Keratinocyte (primary cell): ENCODE results near the gene CD96. TPM values are rescaled to one million over a fixed set of nuclear protein-coding genes. Genes with fewer than 3 reads are reported as not detected.

Experiments used
- DNase-seq: peaks from one replicate; pipeline ENCODE4 v3.0.0-alpha.2; 2011; ENCODE audit warnings: low read depth, missing footprints, low spot score
- FAIRE-seq: peaks from 2 replicates; lab custom pipeline; 2011; peaks lifted over from hg19 to GRCh38; lab: Jason Lieb, UNC
- H2AFZ ChIP-seq: 2 replicates; pipeline ENCODE4 v1.6.0; 2012; ENCODE audit warnings: low read length, control low read depth, inconsistent platforms; ENCODE audit not compliant: control insufficient read depth
- H3K27ac ChIP-seq: 2 replicates; pipeline ENCODE4 v1.5.1; 2011; ENCODE audit warnings: low read length; ENCODE audit not compliant: control insufficient read depth, insufficient read depth
- H3K27me3 ChIP-seq: 3 replicates; pipeline ENCODE4 v1.6.0; 2011; ENCODE audit warnings: low read length; ENCODE audit not compliant: control insufficient read depth, insufficient read depth; ENCODE audit errors: extremely low read depth
- H3K36me3 ChIP-seq, 2 experiments: 2 replicates in 1 of 2; 3 replicates in 1 of 2; pipeline ENCODE4 v1.5.1; 2011; ENCODE audit warnings: low read length in 2 of 2, mild to moderate bottlenecking in 1 of 2; ENCODE audit not compliant: control insufficient read depth in 2 of 2, insufficient read depth in 2 of 2; ENCODE audit errors: extremely low read depth in 1 of 2
- H3K4me1 ChIP-seq: 3 replicates; pipeline ENCODE4 v1.5.1; 2011; ENCODE audit warnings: low read length; ENCODE audit not compliant: control insufficient read depth, insufficient read depth; ENCODE audit errors: extremely low read depth
- H3K4me2 ChIP-seq: 3 replicates; pipeline ENCODE4 v1.6.0; 2011; ENCODE audit warnings: low read depth, low read length; ENCODE audit not compliant: control insufficient read depth, insufficient read depth; ENCODE audit errors: extremely low read depth
- H3K4me3 ChIP-seq, 3 experiments: fragments of 200-600 bp in 1 of 3; sonication (generic) in 1 of 3; 2 replicates in 2 of 3; 3 replicates in 1 of 3; pipeline ENCODE4 v1.5.1; 2011 to 2016; ENCODE audit warnings: low read length in 3 of 3, mild to moderate bottlenecking in 3 of 3, control low read depth in 2 of 3, inconsistent platforms in 1 of 3, low read depth in 1 of 3, mixed read lengths in 1 of 3, mixed run types in 1 of 3, moderate library complexity in 1 of 3; ENCODE audit not compliant: control insufficient read depth in 2 of 3, insufficient read depth in 2 of 3; ENCODE audit errors: extremely low read depth in 1 of 3
- H3K79me2 ChIP-seq: 2 replicates; pipeline ENCODE4 v1.6.0; 2012; ENCODE audit warnings: low read length; ENCODE audit not compliant: control insufficient read depth, insufficient read depth
- H3K9ac ChIP-seq: 3 replicates; pipeline ENCODE4 v1.6.0; 2011; ENCODE audit warnings: low read length; ENCODE audit not compliant: control insufficient read depth, insufficient read depth; ENCODE audit errors: extremely low read depth
- H3K9me1 ChIP-seq: 3 replicates; pipeline ENCODE4 v1.6.0; 2011; ENCODE audit warnings: low read length; ENCODE audit not compliant: control insufficient read depth, insufficient read depth; ENCODE audit errors: extremely low read depth
- H3K9me3 ChIP-seq: 2 replicates; pipeline ENCODE4 v1.5.1; 2012; ENCODE audit warnings: low read depth, low read length; ENCODE audit not compliant: control insufficient read depth
- H4K20me1 ChIP-seq: 3 replicates; pipeline ENCODE4 v1.6.0; 2011; ENCODE audit warnings: low read length; ENCODE audit not compliant: control insufficient read depth, insufficient read depth; ENCODE audit errors: extremely low read depth
- EZH2 ChIP-seq: IDR thresholded peaks from one replicate; pipeline ENCODE4 v1.6.1; 2012; ENCODE audit warnings: inconsistent platforms, mild to moderate bottlenecking, low read length, moderate library complexity
- dilution Hi-C: fragments of 300-500 bp; cut with MboI; formaldehyde crosslinking; loops from one replicate; pipeline ENCODE4 v1.7.0; 2020; ENCODE audit warnings: low sequenced_read_pairs; ENCODE audit not compliant: extremely low pct_ligation_motif_present
- polyA plus RNA-seq, 5 experiments: library from polyadenylated mRNA; depleted of rRNA in 3 of 5; stranded (reverse) in 3 of 5; stranded (forward) in 1 of 5; unstranded in 1 of 5; fragments of >200 nt; gene quantifications; 1 replicate in 1 of 5; 2 replicates in 3 of 5; 3 replicates in 1 of 5; pipeline versions ENCODE4 v1.2.1 to v1.2.3, GENCODE V29; 2011 to 2012; ENCODE audit warnings: missing spikeins in 2 of 5, low read depth in 1 of 5, low replicate concordance in 1 of 5
- TF ChIP-seq, protein P1 (sequence below), 3 experiments: IDR thresholded peaks in 1 of 3; conservative IDR thresholded peaks in 1 of 3; optimal IDR thresholded peaks in 1 of 3; 2 replicates in 2 of 3; 3 replicates in 1 of 3; pipeline versions ENCODE3 to v1.5.1; 2011; ENCODE audit warnings: low read length in 3 of 3, mild to moderate bottlenecking in 3 of 3, moderate library complexity in 2 of 3, control low read depth in 1 of 3, inconsistent platforms in 1 of 3; ENCODE audit not compliant: insufficient read depth in 2 of 3; ENCODE audit errors: extremely low read depth in 1 of 3

Gene CD96
- polyA plus RNA-seq, 1 donor (not counting 4 experiments of a cell fraction or from before 2014, with no cell fraction given), result 0.13 TPM

DNA sequence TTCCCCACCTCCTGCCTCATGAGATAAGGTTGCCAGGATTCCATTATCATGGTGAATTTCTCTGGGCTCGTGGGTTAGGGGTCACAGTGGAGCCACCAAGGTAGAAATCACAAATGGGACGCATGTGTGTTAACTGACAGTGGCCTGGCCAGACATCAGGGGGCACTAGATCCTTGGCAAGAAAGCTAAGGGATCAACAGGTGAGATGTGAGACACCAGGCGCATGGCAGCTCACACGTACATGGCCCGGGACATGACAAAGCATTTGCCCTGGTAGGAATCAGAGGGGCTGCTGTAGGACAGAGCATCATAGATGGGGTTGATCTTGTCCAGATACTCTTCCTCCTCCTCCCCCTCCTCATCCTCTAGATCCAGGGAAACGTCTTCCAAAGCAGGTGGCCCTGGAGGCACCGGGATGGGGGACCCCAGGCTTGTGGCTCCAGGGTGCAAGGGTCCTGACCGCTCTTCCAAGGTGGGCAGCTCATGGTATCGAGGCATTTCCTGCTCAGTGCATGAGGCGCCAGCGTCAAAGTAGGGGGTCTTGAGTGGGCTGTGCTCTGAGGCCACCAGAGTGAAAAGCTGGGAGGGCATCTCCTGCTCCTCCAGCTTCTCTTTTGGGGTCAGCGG, 28.5 kb downstream of the CD96 start:
- Histone ChIP-seq H3K36me3 (no peaks in the 10 kb centered on the region), H3K9ac (no peak overlapping the region), H3K9me1 (no peaks in the 10 kb centered on the region), H3K4me3 (no peak overlapping the region), H3K4me1 (no peaks in the 10 kb centered on the region), H3K79me2 (no peaks in the 10 kb centered on the region), H4K20me1 (no peaks in the 10 kb centered on the region), H2AFZ (no peak overlapping the region), H3K9me3 (no peaks in the 10 kb centered on the region), H3K27ac (no peak overlapping the region), H3K27me3 (no peaks in the 10 kb centered on the region), H3K4me2 (no peak overlapping the region)
- FAIRE-seq (no peak), DNase-seq (no peak)
- dilution Hi-C loops, result no loop called here
- TF ChIP-seq EZH2, result no peak
- TF ChIP-seq, protein P1, sequence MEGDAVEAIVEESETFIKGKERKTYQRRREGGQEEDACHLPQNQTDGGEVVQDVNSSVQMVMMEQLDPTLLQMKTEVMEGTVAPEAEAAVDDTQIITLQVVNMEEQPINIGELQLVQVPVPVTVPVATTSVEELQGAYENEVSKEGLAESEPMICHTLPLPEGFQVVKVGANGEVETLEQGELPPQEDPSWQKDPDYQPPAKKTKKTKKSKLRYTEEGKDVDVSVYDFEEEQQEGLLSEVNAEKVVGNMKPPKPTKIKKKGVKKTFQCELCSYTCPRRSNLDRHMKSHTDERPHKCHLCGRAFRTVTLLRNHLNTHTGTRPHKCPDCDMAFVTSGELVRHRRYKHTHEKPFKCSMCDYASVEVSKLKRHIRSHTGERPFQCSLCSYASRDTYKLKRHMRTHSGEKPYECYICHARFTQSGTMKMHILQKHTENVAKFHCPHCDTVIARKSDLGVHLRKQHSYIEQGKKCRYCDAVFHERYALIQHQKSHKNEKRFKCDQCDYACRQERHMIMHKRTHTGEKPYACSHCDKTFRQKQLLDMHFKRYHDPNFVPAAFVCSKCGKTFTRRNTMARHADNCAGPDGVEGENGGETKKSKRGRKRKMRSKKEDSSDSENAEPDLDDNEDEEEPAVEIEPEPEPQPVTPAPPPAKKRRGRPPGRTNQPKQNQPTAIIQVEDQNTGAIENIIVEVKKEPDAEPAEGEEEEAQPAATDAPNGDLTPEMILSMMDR (optimal IDR thresholded peaks at IDR 0.05 in 1 of 3, IDR thresholded peaks at IDR 0.05 in 1 of 3, conservative IDR thresholded peaks at IDR 0.05 in 1 of 3; ENCODE audit: extremely low read depth in 1 of 3, insufficient read depth in 2 of 3, low read length in 3 of 3), result peak in 1 of 3 experiments; percentile 15

DNA sequence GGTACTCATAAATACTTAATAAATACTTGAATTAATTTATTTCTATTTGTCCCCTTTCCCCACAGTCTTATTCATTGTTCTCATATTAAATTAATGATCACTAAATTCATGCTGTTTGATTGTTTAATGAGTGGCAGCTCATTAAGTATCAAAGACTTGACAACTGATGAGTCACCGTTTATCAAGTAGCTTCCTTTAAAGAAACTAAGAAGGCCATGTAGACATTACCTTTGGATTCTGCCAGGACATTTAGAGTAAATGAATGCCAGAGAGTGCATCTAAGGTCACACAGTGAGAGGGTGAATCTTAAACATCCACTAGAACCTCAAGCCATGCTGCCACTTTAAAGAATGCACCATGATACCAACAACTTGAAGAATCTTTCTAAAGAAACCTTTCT, 29.3 kb downstream of the CD96 start:
- H3K4me2 ChIP-seq, result no peak overlapping the region

More for the DNA sequence above, 29.3 kb downstream of the CD96 start:
- DNase-seq (no peak), FAIRE-seq (peak; percentile 32)
- dilution Hi-C loops, result no loop called here
- Histone ChIP-seq H3K9me3 (no peaks in the 10 kb centered on the region), H3K4me1 (no peaks in the 10 kb centered on the region), H4K20me1 (no peaks in the 10 kb centered on the region), H2AFZ (no peak overlapping the region), H3K4me3 (no peak overlapping the region), H3K36me3 (no peaks in the 10 kb centered on the region), H3K27me3 (no peaks in the 10 kb centered on the region), H3K9me1 (no peaks in the 10 kb centered on the region), H3K79me2 (no peaks in the 10 kb centered on the region), H3K9ac (no peak overlapping the region), H3K27ac (no peak overlapping the region)
- no peak for TF ChIP-seq EZH2
- TF ChIP-seq, protein P1 (optimal IDR thresholded peaks at IDR 0.05 in 1 of 3, IDR thresholded peaks at IDR 0.05 in 1 of 3, conservative IDR thresholded peaks at IDR 0.05 in 1 of 3; ENCODE audit: extremely low read depth in 1 of 3, insufficient read depth in 2 of 3, low read length in 3 of 3), result no peak
